ENCODE measurements around the gene C21orf91.

GRCh38 chr21:17828223-17828622 is 9.1 kb upstream of the C21orf91 start:
- TF ChIP-seq EZH2phosphoT487 (IDR thresholded peaks at IDR 0.05; ENCODE audit: borderline replicate concordance, low read length) (no peak), CTCF (IDR thresholded peaks at IDR 0.05; ENCODE audit: low read depth, low read length, poor library complexity, severe bottlenecking) (no peak)

Measured in DOHH2 (cell line).